ENCODE results near the gene SLC3A2. TPM values are rescaled to one million over a fixed set of nuclear protein-coding genes. Genes with fewer than 3 reads are reported as not detected.

SLC3A2 gene
- total RNA-seq, 6 donors from 2014 or later = 120 to 236 (median 179) TPM

DNA sequence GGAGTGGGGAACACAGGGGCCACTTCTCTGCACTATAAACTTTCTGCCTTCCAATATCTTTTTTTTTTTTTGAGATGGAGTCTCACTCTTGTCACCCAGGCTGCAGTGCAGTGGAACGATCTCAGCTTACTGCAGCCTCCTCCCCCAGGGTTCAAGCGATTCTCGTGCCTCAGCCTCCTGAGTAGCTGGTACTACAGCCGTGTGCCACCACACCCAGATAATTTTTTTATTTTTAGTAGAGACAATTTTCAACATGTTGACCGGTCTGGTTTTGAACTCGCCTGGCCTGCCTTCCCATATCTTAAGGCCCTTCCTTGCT lies 1.7 kb downstream of the SLC3A2 start:
- no peaks in the 10 kb centered on the region for H3K9me3 ChIP-seq
- H3K4me3 ChIP-seq = peak overlapping the region; percentile 69 to 99 (median 88)
- DNase-seq = no peak
- no peak for TF ChIP-seq EP300 (IDR thresholded peaks at IDR 0.05)
- no peak for TF ChIP-seq POLR2A (IDR thresholded peaks at IDR 0.05)
- no peak for TF ChIP-seq CTCF (IDR thresholded peaks at IDR 0.05)
- no peak for TF ChIP-seq POLR2AphosphoS5 (IDR thresholded peaks at IDR 0.05)
- peak overlapping the region; percentile 97 to 99 (median 98) for H3K27ac ChIP-seq
- H3K27me3 ChIP-seq = no peaks in the 10 kb centered on the region
- H3K4me1 ChIP-seq = peaks cover 50 to 72% (median 58%) of the 10 kb centered on the region in 4 donors
- no peak for ATAC-seq (ENCODE audit: low FRiP score in 2 of 2)
- peaks cover 38 to 53% (median 48%) of the 10 kb centered on the region in 4 donors for H3K36me3 ChIP-seq
- 32 to 36% methylated on average over 6 of the region's 6 CpGs for WGBS, 2 donors

DNA sequence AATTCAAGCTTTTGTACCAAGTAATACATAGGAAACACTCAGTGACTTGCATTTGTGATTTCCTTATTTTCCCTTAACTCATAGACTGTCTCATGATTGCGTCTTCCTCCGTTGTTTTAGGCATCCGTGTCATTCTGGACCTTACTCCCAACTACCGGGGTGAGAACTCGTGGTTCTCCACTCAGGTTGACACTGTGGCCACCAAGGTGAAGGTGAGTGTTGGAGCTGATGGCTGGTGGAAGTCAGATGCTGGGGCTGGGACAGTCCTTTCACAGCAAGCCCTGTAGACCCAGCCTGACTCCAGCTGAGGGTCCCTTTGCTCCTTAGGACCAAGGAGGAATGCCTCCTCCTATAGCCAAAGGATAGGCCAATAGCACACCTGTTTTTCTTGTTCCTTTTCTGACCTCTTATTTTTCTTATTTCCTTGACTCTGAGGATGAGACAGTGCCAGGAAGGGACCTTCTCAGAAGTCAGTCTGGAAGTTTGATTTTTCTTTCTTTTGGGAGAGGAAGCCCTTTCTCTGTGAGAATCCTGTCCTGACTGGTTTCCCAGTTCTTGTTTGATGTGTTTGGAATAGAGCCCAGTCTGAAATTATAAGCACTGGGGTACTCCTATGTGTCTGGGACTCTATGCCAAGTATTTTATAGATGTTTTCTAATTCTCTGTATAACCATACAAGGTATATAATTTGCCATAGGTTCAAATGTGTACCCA lies 2.2 kb downstream of the SLC3A2 start:
- Histone ChIP-seq H3K27ac (peak overlapping the region; percentile 97 to 99 (median 98)), H3K4me3 (peak overlapping the region; percentile 69 to 99 (median 88)), H3K4me1 (peaks cover 50 to 78% (median 61%) of the 10 kb centered on the region in 4 donors), H3K36me3 (peaks cover 42 to 58% (median 53%) of the 10 kb centered on the region in 4 donors), H3K9me3 (no peaks in the 10 kb centered on the region), H3K27me3 (no peaks in the 10 kb centered on the region)
- DNase-seq = no peak
- TF ChIP-seq CTCF (IDR thresholded peaks at IDR 0.05) = no peak
- no peak for TF ChIP-seq EP300 (IDR thresholded peaks at IDR 0.05)
- TF ChIP-seq POLR2A (IDR thresholded peaks at IDR 0.05) = no peak
- TF ChIP-seq POLR2AphosphoS5 (IDR thresholded peaks at IDR 0.05) = no peak
- ATAC-seq (ENCODE audit: low FRiP score in 2 of 2) = no peak
- 32 to 43% methylated on average over 5 of the region's 5 CpGs for WGBS, 2 donors

- no peak for DNase-seq
- 60 to 72% methylated on average over 3 of the region's 3 CpGs for WGBS, 2 donors
- Histone ChIP-seq H3K4me1 (peaks cover 54 to 85% (median 68%) of the 10 kb centered on the region in 4 donors), H3K4me3 (peak overlapping the region in 3 of 4 donors; percentile 69 to 99 (median 81)), H3K27me3 (no peaks in the 10 kb centered on the region), H3K9me3 (no peaks in the 10 kb centered on the region), H3K36me3 (peaks cover 50 to 65% (median 61%) of the 10 kb centered on the region in 4 donors), H3K27ac (peak overlapping the region in 3 of 4 donors; percentile 7 to 99 (median 99))
- no peak for TF ChIP-seq CTCF (IDR thresholded peaks at IDR 0.05)
- no peak for TF ChIP-seq EP300 (IDR thresholded peaks at IDR 0.05)
- TF ChIP-seq POLR2A (IDR thresholded peaks at IDR 0.05) = no peak
- no peak for TF ChIP-seq POLR2AphosphoS5 (IDR thresholded peaks at IDR 0.05)
- ATAC-seq (ENCODE audit: low FRiP score in 2 of 2) = no peak
These were observed 3.0 kb downstream of the SLC3A2 start for GRCh38 chr11:62883673-62884072.

- 86 to 88% methylated on average over 11 of the region's 11 CpGs for WGBS, 2 donors
- TF ChIP-seq EP300 (IDR thresholded peaks at IDR 0.05) = no peak
- no peak for TF ChIP-seq CTCF (IDR thresholded peaks at IDR 0.05)
- TF ChIP-seq POLR2A (IDR thresholded peaks at IDR 0.05) = no peak
- TF ChIP-seq POLR2AphosphoS5 (IDR thresholded peaks at IDR 0.05) = no peak
- peak overlapping the region in 2 of 4 donors; percentile 48 to 66 for H3K27ac ChIP-seq
- peaks cover 51 to 77% (median 71%) of the 10 kb centered on the region in 4 donors for H3K36me3 ChIP-seq
- peaks cover 53 to 86% (median 69%) of the 10 kb centered on the region in 4 donors for H3K4me1 ChIP-seq
- DNase-seq (no peak), ATAC-seq (ENCODE audit: low FRiP score in 2 of 2) (no peak)
- no peaks in the 10 kb centered on the region for H3K9me3 ChIP-seq
- no peak overlapping the region for H3K4me3 ChIP-seq
- no peaks in the 10 kb centered on the region for H3K27me3 ChIP-seq
These were observed 4.5 kb downstream of the SLC3A2 start for GRCh38 chr11:62885137-62885750.

All from upper lobe of left lung (tissue), 6 donors.